Measurements from ENCODE around the gene KRTAP10-4. TPM values are rescaled to one million over a fixed set of nuclear protein-coding genes. Genes with fewer than 3 reads are reported as not detected.

Gene KRTAP10-4
- total and polyA plus RNA-seq, 3 donors from 2014 or later = 0.24 TPM; not detected in 2

- Histone ChIP-seq H3K27me3 (no peaks in the 10 kb centered on the region), H3K4me3 (no peak overlapping the region), H3K9me3 (no peaks in the 10 kb centered on the region), H3K4me1 (no peaks in the 10 kb centered on the region), H3K36me3 (ENCODE audit: low read depth, missing control alignments) (no peaks in the 10 kb centered on the region), H3K27ac (no peak overlapping the region)
- intact Hi-C loops (cut with DNase I; ENCODE audit: low total_unique reads) = no loop called here
- 66 to 71% methylated on average over 8 of the region's 8 CpGs for WGBS, 2 donors
- TF ChIP-seq, protein P1, sequence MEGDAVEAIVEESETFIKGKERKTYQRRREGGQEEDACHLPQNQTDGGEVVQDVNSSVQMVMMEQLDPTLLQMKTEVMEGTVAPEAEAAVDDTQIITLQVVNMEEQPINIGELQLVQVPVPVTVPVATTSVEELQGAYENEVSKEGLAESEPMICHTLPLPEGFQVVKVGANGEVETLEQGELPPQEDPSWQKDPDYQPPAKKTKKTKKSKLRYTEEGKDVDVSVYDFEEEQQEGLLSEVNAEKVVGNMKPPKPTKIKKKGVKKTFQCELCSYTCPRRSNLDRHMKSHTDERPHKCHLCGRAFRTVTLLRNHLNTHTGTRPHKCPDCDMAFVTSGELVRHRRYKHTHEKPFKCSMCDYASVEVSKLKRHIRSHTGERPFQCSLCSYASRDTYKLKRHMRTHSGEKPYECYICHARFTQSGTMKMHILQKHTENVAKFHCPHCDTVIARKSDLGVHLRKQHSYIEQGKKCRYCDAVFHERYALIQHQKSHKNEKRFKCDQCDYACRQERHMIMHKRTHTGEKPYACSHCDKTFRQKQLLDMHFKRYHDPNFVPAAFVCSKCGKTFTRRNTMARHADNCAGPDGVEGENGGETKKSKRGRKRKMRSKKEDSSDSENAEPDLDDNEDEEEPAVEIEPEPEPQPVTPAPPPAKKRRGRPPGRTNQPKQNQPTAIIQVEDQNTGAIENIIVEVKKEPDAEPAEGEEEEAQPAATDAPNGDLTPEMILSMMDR (IDR thresholded peaks at IDR 0.05) = no peak
- TF ChIP-seq POLR2A (IDR thresholded peaks at IDR 0.05) = no peak
- no peak for DNase-seq
Observed at GRCh38 chr21:44617071-44617501, 43.6 kb downstream of the KRTAP10-4 start.

DNA sequence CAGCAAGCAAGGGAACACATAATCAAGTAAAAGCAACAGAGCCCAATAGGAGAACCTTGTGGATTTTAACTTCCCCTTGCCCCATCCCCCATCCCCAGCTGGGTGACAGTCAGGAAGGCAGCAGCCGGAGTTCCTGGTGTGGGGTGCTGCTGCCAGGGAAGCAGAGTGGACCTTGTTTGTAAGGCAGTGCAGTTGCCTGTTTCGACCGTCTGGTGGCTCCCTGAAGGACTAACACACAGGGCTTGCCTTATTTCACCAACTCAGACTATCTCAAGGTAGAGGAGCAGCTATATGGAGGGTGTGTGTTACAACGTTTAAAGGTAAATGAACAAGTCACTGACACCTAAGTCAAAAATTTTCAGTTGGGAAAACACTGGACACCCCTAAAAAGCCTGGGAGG, 45.0 kb downstream of the KRTAP10-4 start:
- H3K36me3 ChIP-seq (ENCODE audit: low read depth, missing control alignments) = no peaks in the 10 kb centered on the region
- intact Hi-C loops (cut with DNase I; ENCODE audit: low total_unique reads) = no loop called here
- DNase-seq = no peak
- no peak overlapping the region for H3K27ac ChIP-seq
- H3K4me1 ChIP-seq = no peaks in the 10 kb centered on the region
- H3K4me3 ChIP-seq = no peak overlapping the region
- H3K27me3 ChIP-seq = no peaks in the 10 kb centered on the region
- WGBS, 2 donors = 47% methylated on average over 4 of the region's 4 CpGs
- TF ChIP-seq, protein P1 (IDR thresholded peaks at IDR 0.05) = no peak
- no peak for TF ChIP-seq POLR2A (IDR thresholded peaks at IDR 0.05)
- H3K9me3 ChIP-seq = no peaks in the 10 kb centered on the region

- DNase-seq = no peak
- Histone ChIP-seq H3K27ac (no peak overlapping the region), H3K36me3 (ENCODE audit: low read depth, missing control alignments) (no peaks in the 10 kb centered on the region), H3K4me3 (no peak overlapping the region), H3K27me3 (no peaks in the 10 kb centered on the region), H3K9me3 (no peaks in the 10 kb centered on the region), H3K4me1 (no peaks in the 10 kb centered on the region)
- intact Hi-C loops (cut with DNase I; ENCODE audit: low total_unique reads) = no loop called here
- TF ChIP-seq POLR2A (IDR thresholded peaks at IDR 0.05) = no peak
- TF ChIP-seq, protein P1 (IDR thresholded peaks at IDR 0.05) = no peak
- 80 to 82% methylated on average over 3 of the region's 3 CpGs for WGBS, 2 donors
Observed at GRCh38 chr21:44618909-44619308, 45.4 kb downstream of the KRTAP10-4 start.

- DNase-seq = no peak
- intact Hi-C loops (cut with DNase I; ENCODE audit: low total_unique reads) = no loop called here
- no peaks in the 10 kb centered on the region for H3K4me1 ChIP-seq
- TF ChIP-seq, protein P1 (IDR thresholded peaks at IDR 0.05) = no peak
- TF ChIP-seq POLR2A (IDR thresholded peaks at IDR 0.05) = no peak
- H3K27me3 ChIP-seq = no peaks in the 10 kb centered on the region
- H3K36me3 ChIP-seq (ENCODE audit: low read depth, missing control alignments) = no peaks in the 10 kb centered on the region
- 87 to 90% methylated on average over 6 of the region's 6 CpGs for WGBS, 2 donors
- H3K27ac ChIP-seq = no peak overlapping the region
- no peak overlapping the region for H3K4me3 ChIP-seq
- H3K9me3 ChIP-seq = no peaks in the 10 kb centered on the region
Observed at GRCh38 chr21:44619886-44620285, 46.4 kb downstream of the KRTAP10-4 start.

GRCh38 chr21:44623575-44623974, 50.0 kb downstream of the KRTAP10-4 start:
- no peak overlapping the region for H3K4me3 ChIP-seq
- no peak for TF ChIP-seq POLR2A (IDR thresholded peaks at IDR 0.05)
- TF ChIP-seq, protein P1 (IDR thresholded peaks at IDR 0.05) = no peak
- intact Hi-C loops (cut with DNase I; ENCODE audit: low total_unique reads) = no loop called here
- no peaks in the 10 kb centered on the region for H3K4me1 ChIP-seq
- H3K27me3 ChIP-seq = no peaks in the 10 kb centered on the region
- H3K9me3 ChIP-seq = no peaks in the 10 kb centered on the region
- H3K27ac ChIP-seq = no peak overlapping the region
- no peaks in the 10 kb centered on the region for H3K36me3 ChIP-seq (ENCODE audit: low read depth, missing control alignments)
- DNase-seq = no peak
